NCI-H2227 (cell line): ENCODE data around the gene CIB4.

Source experiments
- DNase-seq: peaks from one replicate; lab custom pipeline; 2025; ENCODE audit not compliant: unreplicated experiment; lab: John Stamatoyannopoulos, UW

Gene CIB4

DNA sequence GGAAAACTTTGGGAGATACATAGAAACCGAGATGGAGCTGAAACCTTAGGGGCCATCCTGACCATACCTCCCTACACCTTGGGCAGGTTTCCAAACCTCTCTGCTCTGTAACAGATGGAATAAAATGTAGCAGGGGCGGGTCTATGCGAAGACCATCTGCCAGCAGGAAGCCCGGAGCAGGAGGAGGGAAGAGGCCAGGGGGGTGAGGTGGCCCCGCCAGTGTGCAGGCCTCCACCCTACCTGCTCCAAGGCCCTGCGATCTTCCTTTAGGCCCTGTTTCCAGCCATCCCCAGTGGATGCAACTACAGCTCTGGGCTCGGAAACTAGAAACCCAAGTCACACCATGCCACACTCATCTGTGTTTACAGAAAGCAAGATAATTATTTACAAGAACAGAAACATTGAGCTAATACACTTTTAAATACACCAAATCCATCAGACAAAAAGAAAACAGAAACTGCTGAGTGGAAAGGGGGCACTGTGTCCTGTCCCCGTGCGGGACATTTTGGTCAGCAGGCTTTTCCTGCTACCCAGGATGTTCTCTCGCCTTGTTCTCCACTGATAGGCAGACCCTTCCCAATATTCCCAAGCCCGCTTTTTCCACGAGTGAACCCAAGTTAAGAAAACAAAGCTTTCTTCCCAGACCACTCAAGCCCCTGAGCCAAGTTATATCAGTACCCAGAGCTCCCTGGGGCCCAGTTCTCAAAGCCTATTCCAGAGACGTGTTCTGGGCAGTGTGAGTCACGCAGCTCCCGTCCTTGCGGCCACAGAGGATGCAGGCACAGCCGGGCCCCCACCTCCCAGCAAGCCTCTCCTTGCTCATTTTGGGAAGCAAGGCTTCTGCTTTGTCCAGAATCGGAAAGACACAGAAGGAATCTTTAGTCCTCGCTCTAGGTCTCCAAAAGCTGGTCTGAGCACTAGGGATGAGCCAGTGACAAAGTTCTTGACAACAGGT lies 17.3 kb downstream of the CIB4 start:
- no peak for DNase-seq

DNA sequence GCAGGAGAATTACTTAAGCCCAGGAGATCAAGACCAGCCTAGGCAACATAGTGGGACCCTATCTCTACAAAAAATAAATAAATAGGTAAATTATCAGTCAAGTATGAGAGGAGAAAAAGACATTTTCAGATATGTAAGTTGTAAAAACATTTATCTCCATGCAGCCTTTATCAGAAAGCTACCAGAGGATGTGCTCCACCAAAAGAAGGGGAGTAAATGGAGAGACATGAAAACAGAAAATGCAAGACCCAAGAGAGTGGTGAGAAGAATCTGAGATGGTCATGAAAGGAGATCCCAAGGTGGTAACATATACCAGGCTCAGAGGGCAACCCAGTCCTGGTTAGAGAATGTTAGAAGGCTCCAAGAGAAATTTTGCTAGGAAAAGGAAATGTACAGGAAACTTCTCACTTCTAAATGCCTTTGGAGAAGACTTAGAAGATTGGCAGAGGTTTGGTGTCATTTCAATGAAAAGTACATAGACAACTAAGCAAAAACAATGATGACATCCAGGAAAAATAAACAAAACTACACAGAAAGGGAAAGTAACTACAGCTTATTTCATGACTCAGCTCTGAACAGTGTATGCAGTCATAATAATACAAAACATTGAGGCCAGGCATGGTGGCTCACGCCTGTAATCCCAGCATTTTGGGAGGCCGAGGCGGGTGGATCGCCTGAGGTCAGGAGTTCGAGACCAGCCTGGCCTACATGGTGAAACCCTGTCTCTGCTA lies 19.5 kb downstream of the CIB4 start:
- no peak for DNase-seq

DNA sequence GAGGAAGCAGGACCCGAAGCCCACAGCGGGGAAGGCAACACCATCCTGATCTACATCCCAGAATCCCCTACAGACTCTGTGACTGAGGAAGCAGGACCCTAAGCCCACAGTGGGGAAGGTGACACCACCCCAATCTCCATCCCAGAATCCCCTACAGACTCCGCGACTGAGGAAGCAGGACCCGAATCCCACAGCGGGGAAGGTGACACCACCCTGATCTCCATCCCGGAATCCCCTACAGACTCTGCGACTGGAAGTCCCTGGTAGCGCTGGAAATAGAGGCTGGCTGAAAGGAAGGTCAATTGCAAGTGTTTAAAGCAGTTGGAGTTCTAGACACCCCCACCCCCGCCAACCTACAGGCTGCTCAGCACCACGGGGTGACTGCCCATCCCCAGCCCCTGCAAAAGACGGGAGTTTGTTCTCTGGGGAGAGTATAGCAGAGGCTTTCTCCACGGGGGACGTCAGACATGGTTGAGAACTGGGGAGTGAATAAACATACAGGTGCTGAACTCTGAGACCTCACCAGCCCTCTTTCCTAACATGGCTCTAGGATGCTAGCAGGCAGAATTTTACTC lies 21.0 kb downstream of the CIB4 start:
- DNase-seq, result no peak

DNA sequence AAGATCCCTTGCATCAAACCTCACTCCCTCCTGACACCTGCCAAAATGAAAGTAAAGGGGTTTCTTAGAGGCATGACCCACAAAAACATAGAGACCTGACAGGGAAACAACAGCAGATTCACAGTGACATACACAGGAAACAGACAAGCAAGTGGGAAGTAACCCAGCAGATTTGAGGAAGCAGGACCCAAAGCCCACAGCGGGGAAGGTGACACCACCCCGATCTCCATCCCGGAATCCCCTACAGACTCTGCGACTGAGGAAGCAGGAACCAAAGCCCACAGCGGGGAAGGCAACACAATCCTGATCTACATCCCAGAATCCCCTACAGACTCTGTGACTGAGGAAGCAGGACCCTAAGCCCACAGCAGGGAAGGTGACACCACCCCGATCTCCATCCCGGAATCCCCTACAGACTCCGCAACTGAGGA lies 21.6 kb downstream of the CIB4 start:
- no peak for DNase-seq

DNA sequence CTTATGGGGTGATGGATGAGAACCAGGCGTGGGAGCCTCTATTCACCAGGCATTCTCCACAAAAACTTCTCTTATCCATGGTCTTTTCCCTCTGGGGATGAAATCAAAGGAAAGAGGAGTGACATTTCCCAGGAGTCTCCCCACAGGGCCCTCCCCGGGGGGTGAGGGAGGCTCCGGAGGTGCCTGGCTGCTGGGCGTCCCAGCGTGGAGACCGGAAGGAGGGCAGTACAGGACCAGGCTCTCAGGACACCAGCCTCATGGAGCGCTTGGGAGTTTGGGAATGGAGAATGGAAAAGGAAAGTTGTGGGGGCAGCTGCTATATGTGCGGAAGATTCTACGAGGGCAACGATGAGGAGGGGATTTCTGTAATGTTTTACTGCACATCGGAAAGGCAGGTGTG lies 22.1 kb downstream of the CIB4 start:
- no peak for DNase-seq

DNA sequence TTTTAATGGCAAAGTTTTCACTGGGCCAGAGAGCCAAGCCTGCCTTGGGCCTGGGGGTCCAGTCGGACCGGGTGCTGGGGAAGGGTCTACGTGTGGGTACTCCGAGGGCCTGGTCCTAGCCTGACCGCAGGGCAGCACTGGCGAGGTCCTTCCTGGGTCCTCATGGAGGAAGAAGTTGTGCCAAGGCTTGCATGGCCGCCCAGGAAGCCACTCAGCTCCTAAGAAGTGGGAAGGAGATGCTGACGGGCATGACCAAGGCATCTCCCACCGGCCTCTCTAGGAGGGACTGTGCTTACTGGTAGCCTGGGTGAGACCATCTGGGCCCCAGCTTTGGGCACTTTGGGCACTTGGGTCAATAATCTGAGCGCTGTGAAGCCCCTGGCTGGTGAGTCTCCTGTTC lies 22.6 kb downstream of the CIB4 start:
- DNase-seq, result no peak

DNA sequence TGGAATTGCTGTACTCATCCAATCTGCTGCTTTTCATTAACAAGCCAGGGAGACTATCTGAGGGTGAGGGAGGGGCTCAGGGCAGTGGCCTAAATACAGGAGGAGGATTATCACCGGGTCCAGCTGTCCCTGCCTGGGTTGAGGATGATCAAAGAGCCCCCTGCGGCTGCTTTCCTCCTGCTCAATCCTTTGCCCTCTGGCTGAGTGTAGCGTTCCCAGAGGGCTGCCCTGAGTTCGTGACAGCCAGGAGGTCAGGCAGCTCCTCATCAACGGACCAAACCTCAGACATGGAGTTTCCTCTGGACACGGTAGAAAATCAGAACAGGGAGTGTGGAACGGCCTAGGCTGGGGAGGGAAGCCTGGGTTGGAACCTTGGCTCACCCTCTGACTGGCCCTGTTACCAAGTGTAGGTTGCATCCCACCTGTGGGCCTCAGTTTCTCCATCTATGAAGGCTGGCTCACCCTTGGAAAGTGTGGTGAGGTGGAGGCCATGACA lies 23.5 kb downstream of the CIB4 start:
- no peak for DNase-seq

DNA sequence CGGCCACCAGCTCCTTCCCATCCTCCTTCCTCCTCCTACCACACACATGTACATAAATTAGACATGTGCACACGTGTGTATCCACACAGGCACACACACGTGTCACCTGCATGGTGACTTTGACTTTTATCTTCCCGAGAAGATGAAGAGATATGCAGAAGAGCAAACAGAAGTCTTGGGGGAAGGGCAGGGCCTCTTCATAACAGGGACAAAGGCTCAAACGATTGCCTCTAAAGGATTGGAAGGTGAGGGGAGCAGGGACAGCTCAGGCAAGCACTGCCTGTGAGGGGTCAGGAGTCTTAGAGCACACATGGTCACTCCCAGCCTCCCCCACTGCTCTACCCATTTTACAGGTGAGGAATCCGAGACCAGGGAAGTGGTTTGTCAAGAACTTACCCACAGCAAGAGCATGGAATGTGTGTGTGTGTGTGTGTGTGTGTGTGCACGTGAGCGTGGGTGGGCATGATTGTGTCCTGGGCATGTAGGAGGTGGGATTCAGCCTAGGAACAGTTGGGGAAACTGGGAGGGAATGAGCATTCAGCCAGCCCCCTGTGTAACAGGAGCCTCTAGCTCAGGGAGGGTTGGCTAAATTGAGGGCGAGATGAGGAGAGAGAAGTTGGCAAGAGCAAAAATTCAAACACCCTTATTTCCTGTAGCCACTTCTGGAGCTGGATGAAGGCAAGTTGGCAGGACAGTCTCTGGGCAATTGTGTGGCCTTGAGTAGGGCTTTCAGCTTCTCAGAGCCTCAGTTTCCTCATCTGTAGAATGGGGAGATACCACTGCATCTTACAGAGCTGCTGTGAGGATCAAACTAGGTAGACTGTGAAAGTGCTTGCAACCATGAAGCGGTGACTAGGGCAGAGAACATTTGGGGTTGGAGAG lies 24.2 kb downstream of the CIB4 start:
- DNase-seq, result no peak

DNA sequence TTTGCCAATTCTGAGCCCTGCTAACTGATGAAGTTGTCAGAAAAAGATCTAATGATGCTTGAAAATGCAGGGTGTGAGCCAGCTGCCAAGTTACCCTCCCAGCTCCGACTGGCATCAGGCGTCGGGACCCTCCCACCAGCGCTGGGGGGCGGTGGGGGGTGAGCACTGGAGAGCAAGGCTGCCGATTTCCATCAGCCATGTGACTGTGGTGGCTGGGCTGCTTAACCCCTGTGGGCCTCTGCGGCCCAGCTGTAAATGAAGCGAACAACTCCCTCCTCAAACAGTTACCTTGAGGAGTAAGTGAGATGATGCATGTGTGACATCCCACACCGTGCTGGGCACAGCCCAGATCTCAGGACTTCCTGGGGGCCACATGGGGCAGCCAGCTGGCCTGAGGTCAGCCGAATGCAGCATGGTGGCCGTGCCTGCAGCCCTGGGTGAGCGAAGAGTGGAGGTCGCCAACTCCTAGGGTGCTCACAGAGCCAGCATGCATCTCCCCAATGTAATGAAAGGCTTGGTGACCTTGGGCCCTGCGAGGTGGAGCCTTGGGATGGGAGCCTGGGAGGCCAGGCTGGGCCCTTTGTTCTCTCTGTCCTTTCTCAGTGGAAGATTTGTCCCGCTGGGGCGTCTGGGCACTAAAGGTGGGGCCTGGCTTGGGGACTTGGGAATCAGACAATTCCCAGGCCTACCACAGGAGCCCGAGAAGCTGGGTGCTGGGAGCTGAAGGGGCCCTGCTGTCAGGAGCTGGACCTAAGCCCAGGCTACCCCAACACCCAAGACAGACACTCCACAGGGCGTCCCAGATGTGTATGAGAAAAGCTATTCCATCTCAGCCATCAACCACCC lies 25.1 kb downstream of the CIB4 start:
- DNase-seq, result no peak

DNA sequence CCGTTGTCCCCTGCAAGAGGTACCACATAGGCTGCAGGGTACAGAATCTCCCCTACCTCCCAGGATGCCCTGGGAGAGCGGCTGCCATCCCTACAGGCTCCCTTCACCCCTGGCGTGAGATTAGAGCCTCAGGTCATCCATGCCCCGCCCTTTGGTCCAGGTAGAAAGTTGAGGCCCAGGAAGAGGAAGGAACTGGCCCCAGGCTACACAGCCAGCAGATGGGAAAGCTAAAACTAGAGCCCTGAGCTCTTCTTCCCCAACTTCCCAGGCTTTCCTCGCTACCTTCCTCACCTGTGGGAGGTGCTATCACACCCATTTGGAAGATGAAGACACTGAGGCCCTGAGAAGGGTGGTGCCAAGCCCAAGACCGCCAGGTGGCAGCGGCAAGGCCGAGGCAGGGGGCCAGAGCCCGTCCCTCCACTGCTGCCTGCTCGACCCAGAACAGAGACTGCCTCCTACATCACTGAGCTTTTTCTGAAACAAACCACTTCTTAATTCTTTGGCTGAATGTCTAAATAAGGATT lies 25.8 kb downstream of the CIB4 start:
- DNase-seq, result no peak

DNA sequence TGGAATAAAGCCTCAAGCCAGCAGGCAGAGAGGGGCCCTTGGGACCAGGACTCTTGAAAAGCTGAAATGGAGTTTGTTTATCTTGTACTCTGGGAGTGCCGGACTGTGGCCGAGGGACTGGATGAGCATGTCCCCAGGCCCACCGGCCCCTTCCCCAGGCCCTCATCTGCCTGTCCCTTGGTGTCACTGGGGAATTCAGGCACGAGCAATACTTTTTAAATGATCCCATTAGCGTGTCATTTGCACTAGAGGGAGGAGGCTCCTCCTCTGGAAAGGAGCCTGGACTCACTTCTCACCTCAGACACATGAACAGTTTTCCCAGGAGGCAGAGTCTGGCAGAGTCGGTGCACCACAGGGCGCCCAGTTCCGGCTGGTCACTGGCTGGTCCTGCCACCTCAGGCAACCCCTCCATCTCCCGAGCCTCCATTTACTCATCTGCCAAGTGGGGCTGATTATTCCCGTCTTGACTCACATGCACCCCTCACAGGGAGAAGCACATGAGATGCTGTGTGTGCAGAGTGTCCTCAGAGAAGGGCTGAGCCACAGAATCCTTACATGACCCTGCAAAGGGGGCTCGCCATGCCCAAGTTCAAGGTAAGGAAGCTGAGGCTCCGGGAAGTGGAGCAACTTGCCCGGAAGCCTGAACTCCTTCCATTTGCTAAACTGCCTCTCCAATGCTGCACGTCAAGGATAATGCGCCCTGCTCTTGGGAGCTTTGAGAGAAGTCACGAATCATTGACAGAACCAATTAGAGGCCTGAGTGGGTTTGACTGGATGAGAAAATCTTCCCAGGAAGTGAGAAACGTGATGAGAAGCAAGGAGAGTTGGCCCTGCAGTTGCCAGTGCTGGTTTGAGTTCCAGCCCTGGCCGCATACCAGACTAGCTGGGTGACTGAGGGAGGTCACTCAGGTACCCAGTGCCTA lies 26.7 kb downstream of the CIB4 start:
- peak; percentile 13 for DNase-seq

DNA sequence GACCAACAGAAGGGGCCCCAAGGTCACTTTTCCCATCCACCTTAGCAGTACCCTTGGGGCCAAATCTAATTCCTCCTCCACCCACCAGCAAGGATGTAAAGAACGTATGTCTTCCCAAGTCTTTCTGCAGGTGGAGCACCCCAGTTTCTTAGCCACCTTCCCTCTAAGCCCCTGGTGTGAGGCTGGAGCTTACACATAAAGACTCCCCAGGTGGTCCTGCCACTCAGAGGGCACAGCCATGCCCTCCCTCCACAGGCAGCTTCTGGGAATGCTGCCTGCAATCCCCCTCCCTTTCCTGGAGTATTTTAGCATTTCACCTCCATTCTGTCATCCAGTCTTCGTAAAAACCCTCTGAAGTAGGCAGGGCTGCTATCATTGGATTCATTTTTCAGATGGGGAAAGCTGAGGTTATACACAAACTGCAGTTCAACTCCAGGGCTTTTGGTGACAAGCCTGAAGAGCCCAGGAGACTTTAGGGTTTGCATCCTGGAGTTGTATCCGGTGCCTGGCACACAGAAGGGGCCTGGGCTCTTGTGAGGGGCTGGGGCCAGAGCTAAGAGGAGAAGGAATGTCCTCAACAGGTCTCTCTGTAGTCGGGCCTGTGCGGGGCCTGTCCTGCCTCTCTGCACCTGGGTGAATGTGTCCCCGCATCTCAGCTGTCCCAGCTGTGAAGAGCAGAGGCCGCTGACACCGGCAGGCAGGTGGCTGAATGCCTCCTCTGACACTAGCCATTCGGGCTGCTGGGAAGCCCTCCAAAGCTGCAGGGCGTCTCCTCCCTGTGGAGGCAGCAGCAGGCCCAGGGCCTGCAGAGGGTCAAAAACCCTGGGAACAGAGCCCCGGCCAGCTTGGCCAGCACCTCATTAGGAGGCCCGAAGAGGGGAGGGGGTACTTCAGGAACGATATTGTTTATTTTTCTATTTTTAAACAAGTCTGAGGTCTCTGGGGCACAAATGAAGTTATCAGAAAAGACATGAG lies 27.6 kb downstream of the CIB4 start:
- DNase-seq, result no peak

DNA sequence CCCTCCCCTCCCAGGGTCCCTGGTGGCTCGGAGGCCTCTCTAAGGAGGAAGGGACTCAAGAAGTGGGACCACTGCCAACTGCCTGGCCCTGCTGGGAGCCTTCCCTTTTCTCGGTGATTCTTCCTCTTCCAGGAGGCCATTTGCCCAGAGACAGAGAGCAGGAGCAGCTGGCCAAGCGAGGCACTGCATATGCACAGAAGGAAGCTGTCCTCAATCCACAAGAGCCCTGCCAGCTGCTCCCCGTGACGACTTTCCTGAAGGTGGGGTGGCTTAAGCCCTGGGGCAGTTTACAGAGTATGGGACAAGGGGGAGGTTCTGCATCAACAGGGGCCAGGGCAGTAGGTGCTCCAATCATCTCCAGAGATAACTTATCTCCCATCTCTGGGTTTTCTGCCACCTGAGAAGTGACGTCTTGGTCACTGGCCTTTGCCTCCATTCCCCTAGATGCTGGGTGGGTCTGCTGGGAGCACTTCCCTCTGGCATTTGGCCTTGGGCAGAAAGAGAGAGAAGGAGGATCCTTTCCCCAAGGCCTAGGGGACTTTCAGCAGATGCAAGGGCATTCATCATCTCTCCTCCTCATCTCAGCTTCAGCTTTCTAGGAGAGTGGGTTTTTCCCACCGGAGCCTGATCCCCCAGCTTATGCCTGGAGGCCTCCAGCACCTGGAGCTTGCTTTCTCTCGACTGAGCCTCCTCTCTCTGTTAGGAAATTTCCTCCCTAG lies 28.5 kb downstream of the CIB4 start:
- DNase-seq, result no peak

DNA sequence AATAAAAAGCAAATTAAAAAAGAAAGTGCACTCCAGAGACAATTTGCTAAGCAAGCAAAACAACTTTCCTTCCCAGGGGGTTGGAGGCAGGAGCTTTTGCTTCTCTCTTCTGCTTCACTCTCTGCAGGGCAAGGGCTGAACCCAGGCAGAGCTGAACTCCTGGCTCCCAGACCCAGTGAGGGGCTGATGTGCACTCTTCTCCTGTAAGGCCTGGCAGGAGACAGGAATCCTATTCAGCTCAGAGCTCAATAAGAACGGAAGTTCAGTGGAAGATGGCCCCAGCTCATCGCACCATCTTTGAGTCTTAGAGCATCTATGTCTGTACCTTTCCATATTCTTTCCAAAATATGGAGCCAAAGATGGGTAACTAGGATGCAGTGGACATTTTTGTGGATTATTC lies 29.1 kb downstream of the CIB4 start:
- DNase-seq, result no peak

DNA sequence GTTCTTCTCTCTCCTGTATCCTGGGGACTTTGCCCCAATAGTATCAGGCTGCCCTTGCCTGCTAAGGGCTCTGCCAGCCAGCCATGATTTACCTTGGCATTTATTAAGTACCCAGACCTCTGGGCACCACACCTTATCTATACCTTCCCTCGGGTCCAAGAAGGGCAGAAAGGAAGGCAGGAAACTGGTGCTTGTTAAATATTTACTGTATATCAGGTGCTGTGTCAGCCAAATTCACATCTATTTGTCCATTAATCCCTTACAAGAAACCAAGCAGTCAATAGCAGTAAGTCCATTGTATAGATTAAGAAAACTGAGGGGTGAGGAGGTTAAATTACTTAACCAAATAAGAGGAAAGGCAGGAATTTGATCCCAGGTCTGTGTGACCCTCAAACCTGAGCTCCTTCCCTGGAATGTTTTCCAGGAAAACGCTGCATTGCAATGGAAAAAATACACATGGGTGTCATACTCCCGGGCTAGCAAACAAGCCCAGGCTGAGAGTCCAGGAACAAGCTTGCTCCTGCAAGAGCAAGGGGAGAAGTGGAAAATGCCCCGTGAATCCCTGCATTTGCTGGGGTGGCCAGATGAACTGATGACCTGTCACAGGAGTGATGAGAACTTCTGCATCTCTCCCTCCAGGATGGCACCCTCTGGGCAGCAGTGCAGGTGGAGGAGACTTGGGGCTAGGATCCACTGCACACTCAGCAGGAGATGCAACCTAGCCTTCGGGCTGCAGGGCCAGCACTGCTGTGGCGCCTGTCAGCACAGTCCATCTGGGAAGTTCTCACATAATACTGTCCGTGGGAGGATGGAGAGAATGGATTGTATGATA lies 30.4 kb downstream of the CIB4 start:
- DNase-seq, result no peak

DNA sequence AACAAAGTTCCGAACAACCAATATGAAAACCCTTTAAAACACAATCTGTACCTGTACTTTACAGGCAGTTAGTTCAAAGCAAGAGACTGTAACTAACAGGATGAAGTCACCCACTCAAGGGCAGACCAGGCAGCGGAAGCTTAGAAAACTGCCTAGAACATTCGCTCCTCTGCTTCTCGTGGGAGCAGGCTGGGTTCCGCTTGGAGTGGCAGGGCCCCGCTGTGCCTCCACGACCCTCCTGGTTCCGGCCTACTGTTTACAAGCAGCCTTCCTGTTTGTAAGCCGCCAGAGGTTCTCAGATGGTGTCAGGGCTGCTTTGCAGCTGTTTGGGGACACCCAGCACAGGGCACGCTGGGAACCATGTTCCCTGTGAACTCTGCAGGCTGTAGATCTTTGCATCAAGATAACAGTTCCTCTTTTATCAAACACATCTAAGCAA lies 31.3 kb downstream of the CIB4 start:
- DNase-seq, result no peak
